SK-N-SH (cell line): ENCODE measurements around the gene ABCB6. TPM values are rescaled to one million over a fixed set of nuclear protein-coding genes. Genes with fewer than 3 reads are reported as not detected.

Experiments
- CTCF ChIA-PET: fragments of 300-600, 350-600 bp; formaldehyde crosslinking; extraction: SDS; loops from one replicate; lab custom pipeline; 2021; lab: Yijun Ruan, JAX
- POLR2A ChIA-PET: fragments of 350-600 bp; sonication (Branson Sonifier 250); formaldehyde crosslinking; extraction: SDS; loops from one replicate; lab custom pipeline; 2020; ENCODE audit warnings: antibody characterized with exemption, inconsistent platforms; lab: Yijun Ruan, JAX
- DNase-seq: peaks from one replicate; pipeline ENCODE4 v3.0.0; 2012
- H2AFZ ChIP-seq: fragments of 200-600 bp; sonication (generic); 2 replicates; pipeline ENCODE4 v1.8.1; 2016; ENCODE audit warnings: antibody characterized with exemption, mild to moderate bottlenecking, low read depth
- H3F3A ChIP-seq: fragments of 200-600 bp; sonication (generic); replicated peaks from 2 replicates; pipeline ENCODE3; 2016; ENCODE audit warnings: antibody characterized with exemption, mild to moderate bottlenecking; ENCODE audit not compliant: insufficient read depth
- H3K27ac ChIP-seq, 2 experiments: fragments of 200-500 bp in 1 of 2; fragments of 200-600 bp in 1 of 2; sonication (Bioruptor generic) in 1 of 2; sonication (generic), shearing (Covaris generic) in 1 of 2; 2 replicates each; pipeline versions ENCODE4 v1.5.1 to v1.6.1; 2014 to 2016; ENCODE audit warnings: low read depth in 2 of 2, inconsistent platforms in 1 of 2, low read length in 1 of 2, mild to moderate bottlenecking in 1 of 2, mixed read lengths in 1 of 2
- H3K27me3 ChIP-seq: fragments of 200-600 bp; sonication (generic), shearing (Covaris generic); 2 replicates; pipeline ENCODE4 v1.6.1; 2016; ENCODE audit warnings: mixed run types; ENCODE audit not compliant: insufficient read depth
- H3K36me3 ChIP-seq, 2 experiments: fragments of 200-500 bp in 1 of 2; fragments of 200-600 bp in 1 of 2; sonication (Bioruptor generic) in 1 of 2; sonication (generic) in 1 of 2; replicated peaks in 1 of 2; 2 replicates each; pipeline versions ENCODE3 to v1.5.1; 2014 to 2016; ENCODE audit warnings: low read length in 1 of 2, mild to moderate bottlenecking in 1 of 2; ENCODE audit not compliant: insufficient read depth in 2 of 2, control insufficient read depth in 1 of 2
- H3K4me1 ChIP-seq, 2 experiments: fragments of 200-500 bp in 1 of 2; fragments of 200-600 bp in 1 of 2; sonication (Bioruptor generic) in 1 of 2; sonication (generic), shearing (Covaris generic) in 1 of 2; 2 replicates each; pipeline versions ENCODE4 v1.5.1 to v1.6.1; 2014 to 2016; ENCODE audit warnings: low read depth in 1 of 2, low read length in 1 of 2, mixed run types in 1 of 2; ENCODE audit not compliant: insufficient read depth in 2 of 2, control insufficient read depth in 1 of 2
- H3K4me2 ChIP-seq: fragments of 200-600 bp; sonication (generic), shearing (Covaris generic); 2 replicates; pipeline ENCODE4 v1.6.1; 2017; ENCODE audit warnings: mixed run types
- H3K4me3 ChIP-seq, 2 experiments: fragments of 200-500 bp in 1 of 2; fragments of 200-600 bp in 1 of 2; sonication (Bioruptor generic) in 1 of 2; sonication (generic), shearing (Covaris generic) in 1 of 2; 2 replicates each; pipeline versions ENCODE4 v1.5.1 to v1.8.1; 2014 to 2016; ENCODE audit warnings: low read depth in 2 of 2, inconsistent platforms in 1 of 2, low read length in 1 of 2, mild to moderate bottlenecking in 1 of 2, mixed read lengths in 1 of 2, moderate library complexity in 1 of 2
- H3K79me2 ChIP-seq: fragments of 200-600 bp; sonication (generic); 2 replicates; pipeline ENCODE4 v1.8.1; 2017; ENCODE audit warnings: mild to moderate bottlenecking; ENCODE audit not compliant: insufficient read depth
- H3K9ac ChIP-seq: fragments of 200-600 bp; sonication (generic); 2 replicates; pipeline ENCODE4 v1.6.1; 2017; ENCODE audit warnings: mixed run types
- H3K9me2 ChIP-seq: fragments of 200-600 bp; sonication (generic); 2 replicates; pipeline ENCODE4 v1.6.1; 2017; ENCODE audit warnings: mixed run types
- H3K9me3 ChIP-seq: fragments of 200-600 bp; sonication (generic); 2 replicates; pipeline ENCODE4 v1.6.1; 2017; ENCODE audit warnings: mixed run types, mild to moderate bottlenecking, moderate library complexity
- H4K20me1 ChIP-seq: fragments of 200-600 bp; sonication (generic); 2 replicates; pipeline ENCODE4 v1.6.1; 2017; ENCODE audit warnings: mild to moderate bottlenecking, mixed run types; ENCODE audit not compliant: insufficient read depth
- CHD2 ChIP-seq: fragments of 150-350 bp; IDR thresholded peaks from 2 replicates; pipeline ENCODE4 v1.6.1; 2018; ENCODE audit warnings: low read length; ENCODE audit not compliant: partially characterized antibody
- EP300 ChIP-seq, 2 experiments: IDR thresholded peaks; 2 replicates each; pipeline versions ENCODE4 v1.4.0 to v1.6.1; 2012; ENCODE audit warnings: borderline replicate concordance in 1 of 2, low read depth in 1 of 2, low read length in 1 of 2
- FOSL2 ChIP-seq: IDR thresholded peaks from 2 replicates; pipeline ENCODE4 v1.4.0; 2012; ENCODE audit warnings: low read depth, mild to moderate bottlenecking, moderate library complexity, borderline replicate concordance
- FOXJ3 ChIP-seq: sonication (generic); formaldehyde crosslinking; IDR thresholded peaks from 2 replicates; pipeline ENCODE4 v1.5.1; 2020; ENCODE audit warnings: mild to moderate bottlenecking, missing genetic modification reagents
- FOXM1 ChIP-seq: IDR thresholded peaks from 2 replicates; pipeline ENCODE4 v1.4.0; 2012; ENCODE audit warnings: low read depth, mild to moderate bottlenecking
- GATA2 ChIP-seq: sonication (generic); formaldehyde crosslinking; IDR thresholded peaks from 2 replicates; pipeline ENCODE4 v1.5.0; 2020; ENCODE audit warnings: mild to moderate bottlenecking, missing genetic modification reagents
- JUND ChIP-seq: IDR thresholded peaks from 2 replicates; pipeline ENCODE4 v1.4.0; 2012
- MEF2A ChIP-seq: IDR thresholded peaks from 2 replicates; pipeline ENCODE4 v1.4.0; 2012; ENCODE audit warnings: low read depth, borderline replicate concordance
- MXI1 ChIP-seq: IDR thresholded peaks from 2 replicates; pipeline ENCODE4 v1.6.1; 2012; ENCODE audit warnings: mild to moderate bottlenecking, low read depth, low read length, improper control_type of control experiment
- NFIC ChIP-seq: IDR thresholded peaks from 2 replicates; pipeline ENCODE4 v1.4.0; 2012; ENCODE audit warnings: borderline replicate concordance
- NRF1 ChIP-seq: IDR thresholded peaks from 2 replicates; pipeline ENCODE4 v1.6.1; 2012; ENCODE audit warnings: low read depth, mild to moderate bottlenecking, low read length
- RCOR1 ChIP-seq: fragments of 150-350 bp; IDR thresholded peaks from 2 replicates; pipeline ENCODE4 v1.6.1; 2017; ENCODE audit warnings: antibody characterized with exemption, low read length
- RFX5 ChIP-seq: IDR thresholded peaks from 2 replicates; pipeline ENCODE4 v1.6.1; 2012; ENCODE audit warnings: mild to moderate bottlenecking, improper control_type of control experiment, low read length
- RXRA ChIP-seq: IDR thresholded peaks from 2 replicates; pipeline ENCODE4 v1.4.0; 2012; ENCODE audit warnings: low read depth, mild to moderate bottlenecking, borderline replicate concordance
- SIN3A ChIP-seq: IDR thresholded peaks from 2 replicates; pipeline ENCODE4 v1.6.1; 2012; ENCODE audit warnings: low read depth, mild to moderate bottlenecking, low read length, moderate library complexity, borderline replicate concordance
- SMC3 ChIP-seq: IDR thresholded peaks from 2 replicates; pipeline ENCODE4 v1.6.1; 2012; ENCODE audit warnings: low read depth, low read length, improper control_type of control experiment
- TAF1 ChIP-seq: IDR thresholded peaks from 2 replicates; pipeline ENCODE4 v1.6.1; 2012; ENCODE audit warnings: low read depth, mild to moderate bottlenecking, low read length, moderate library complexity, borderline replicate concordance
- YY1 ChIP-seq: IDR thresholded peaks from 2 replicates; pipeline ENCODE4 v1.4.0; 2012; ENCODE audit warnings: low read depth, mild to moderate bottlenecking
- WGBS: methylation state at CpG from one replicate; pipeline ENCODE4 v1.1.6; 2017; ENCODE audit warnings: low lambda C conversion rate; 5-methylcytosine and 5-hydroxymethylcytosine counted together
- polyA plus RNA-seq, 3 experiments: library from polyadenylated mRNA; depleted of rRNA; stranded (reverse); fragments of >200 nt; gene quantifications; 2 replicates each; pipeline ENCODE4 v1.2.3, GENCODE V29; 2012
- TF ChIP-seq, protein P1 (sequence below): IDR thresholded peaks from 2 replicates; pipeline ENCODE4 v1.6.1; 2012; ENCODE audit warnings: mild to moderate bottlenecking, low read depth, low read length, moderate library complexity
- TF ChIP-seq, protein P2 (sequence below): fragments of 200-600 bp; sonication (generic); IDR thresholded peaks from 2 replicates; pipeline ENCODE4 v1.6.1; 2017; ENCODE audit warnings: antibody characterized with exemption, mild to moderate bottlenecking, moderate library complexity
- TF ChIP-seq, protein P3 (sequence below): fragments of 150-350 bp; IDR thresholded peaks from 2 replicates; pipeline ENCODE4 v1.6.1; 2016; ENCODE audit warnings: mild to moderate bottlenecking, low read depth, low read length

ABCB6 gene
- polyA plus RNA-seq, 1 of the 3 experiments (the other 2 are of a cell fraction) = 27.4 TPM

DNA sequence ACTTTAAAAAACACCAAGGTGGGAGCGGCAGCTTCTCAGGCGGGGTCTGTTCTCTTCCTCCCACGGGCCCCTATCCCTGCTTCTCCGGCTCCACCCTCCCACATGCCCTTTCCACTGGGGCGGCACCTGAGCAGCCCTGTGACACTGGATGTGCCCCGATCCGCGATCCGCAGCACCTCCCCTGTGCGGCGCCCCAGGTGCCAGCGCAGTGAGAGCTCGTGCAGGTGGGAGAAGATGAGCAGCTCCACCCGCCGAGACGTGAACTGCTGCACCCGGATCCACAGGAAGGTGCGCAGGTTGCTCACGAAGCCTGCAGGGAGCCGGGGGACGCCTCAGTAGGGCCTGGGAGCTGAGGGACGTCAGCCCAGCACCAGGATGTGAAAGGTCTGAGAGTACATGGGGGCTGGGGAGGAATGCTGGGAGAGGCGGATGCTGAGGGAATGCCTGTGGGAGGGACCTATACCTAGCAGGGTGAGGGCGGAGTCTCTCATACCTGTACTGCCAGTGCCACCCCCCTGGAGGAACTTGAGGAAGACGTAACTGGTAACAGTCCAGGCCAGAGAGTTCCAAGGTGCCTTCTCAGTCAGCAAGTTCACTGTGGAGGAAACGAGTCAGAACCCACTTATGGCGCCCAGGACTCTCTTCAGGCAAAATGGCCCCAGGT lies 2.8 kb downstream of the ABCB6 start:
- Histone ChIP-seq H3K27me3 (no peaks in the 10 kb centered on the region), H3F3A (peaks cover 27% of the 10 kb centered on the region), H3K36me3 (peaks cover 13 to 46% of the 10 kb centered on the region in 2 experiments), H3K9ac (no peak overlapping the region), H3K9me3 (no peaks in the 10 kb centered on the region), H3K4me3 (no peak overlapping the region), H3K27ac (no peak overlapping the region; a peak in 1 of 4 replicates), H4K20me1 (no peaks in the 10 kb centered on the region), H3K9me2 (no peaks in the 10 kb centered on the region), H3K4me1 (peaks cover 5 to 30% of the 10 kb centered on the region in 2 experiments; a peak in 3 of 4 replicates), H3K79me2 (no peaks in the 10 kb centered on the region), H3K4me2 (no peak overlapping the region), H2AFZ (no peak overlapping the region)
- POLR2A ChIA-PET = interaction anchor here (0.5 to 4.0 kb wide), 3 partner anchors 9 to 29 kb away, joined by 3 to 52 read pairs (median 3); partner anchors contain the start of genes GLB1L, STK16 and ZFAND2B
- no peak for DNase-seq
- TF ChIP-seq MXI1 (no peak), RXRA (no peak), CHD2 (no peak), EP300 (IDR thresholded peaks at IDR 0.05; ENCODE audit: borderline replicate concordance in 1 of 2, low read depth in 1 of 2, low read length in 1 of 2) (no peak), SMC3 (no peak), YY1 (no peak), FOXJ3 (CRISPR knock-in tag) (no peak)
- TF ChIP-seq, protein P1, sequence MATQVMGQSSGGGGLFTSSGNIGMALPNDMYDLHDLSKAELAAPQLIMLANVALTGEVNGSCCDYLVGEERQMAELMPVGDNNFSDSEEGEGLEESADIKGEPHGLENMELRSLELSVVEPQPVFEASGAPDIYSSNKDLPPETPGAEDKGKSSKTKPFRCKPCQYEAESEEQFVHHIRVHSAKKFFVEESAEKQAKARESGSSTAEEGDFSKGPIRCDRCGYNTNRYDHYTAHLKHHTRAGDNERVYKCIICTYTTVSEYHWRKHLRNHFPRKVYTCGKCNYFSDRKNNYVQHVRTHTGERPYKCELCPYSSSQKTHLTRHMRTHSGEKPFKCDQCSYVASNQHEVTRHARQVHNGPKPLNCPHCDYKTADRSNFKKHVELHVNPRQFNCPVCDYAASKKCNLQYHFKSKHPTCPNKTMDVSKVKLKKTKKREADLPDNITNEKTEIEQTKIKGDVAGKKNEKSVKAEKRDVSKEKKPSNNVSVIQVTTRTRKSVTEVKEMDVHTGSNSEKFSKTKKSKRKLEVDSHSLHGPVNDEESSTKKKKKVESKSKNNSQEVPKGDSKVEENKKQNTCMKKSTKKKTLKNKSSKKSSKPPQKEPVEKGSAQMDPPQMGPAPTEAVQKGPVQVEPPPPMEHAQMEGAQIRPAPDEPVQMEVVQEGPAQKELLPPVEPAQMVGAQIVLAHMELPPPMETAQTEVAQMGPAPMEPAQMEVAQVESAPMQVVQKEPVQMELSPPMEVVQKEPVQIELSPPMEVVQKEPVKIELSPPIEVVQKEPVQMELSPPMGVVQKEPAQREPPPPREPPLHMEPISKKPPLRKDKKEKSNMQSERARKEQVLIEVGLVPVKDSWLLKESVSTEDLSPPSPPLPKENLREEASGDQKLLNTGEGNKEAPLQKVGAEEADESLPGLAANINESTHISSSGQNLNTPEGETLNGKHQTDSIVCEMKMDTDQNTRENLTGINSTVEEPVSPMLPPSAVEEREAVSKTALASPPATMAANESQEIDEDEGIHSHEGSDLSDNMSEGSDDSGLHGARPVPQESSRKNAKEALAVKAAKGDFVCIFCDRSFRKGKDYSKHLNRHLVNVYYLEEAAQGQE = no peak
- 92% methylated on average over 25 of the region's 27 CpGs for WGBS
- CTCF ChIA-PET = interaction anchor here (1.1 to 4.7 kb wide), 6 partner anchors 9 to 79 kb away, joined by 3 to 26 read pairs (median 6); partner anchors contain the start of genes NHEJ1 and ZFAND2B

DNA sequence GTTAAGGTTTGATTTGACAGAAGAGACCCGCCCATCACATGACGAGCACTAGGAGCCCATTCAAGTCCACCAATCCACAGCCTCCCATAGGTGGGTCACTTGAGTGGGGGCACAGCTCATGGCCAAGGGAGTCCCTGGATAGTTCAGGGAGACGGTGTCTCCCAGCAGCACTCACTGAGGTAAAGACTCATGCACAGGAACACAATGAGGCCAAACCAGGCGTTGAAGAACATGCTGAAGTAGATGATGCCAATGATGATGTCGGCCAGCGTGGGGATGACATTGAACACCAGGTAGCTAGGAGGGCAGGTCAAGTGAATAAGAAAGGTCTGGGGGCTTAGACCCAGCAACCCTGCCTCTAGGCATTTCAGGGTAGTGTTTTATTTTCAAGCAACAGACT lies 4.0 kb downstream of the ABCB6 start:
- Histone ChIP-seq H3K36me3 (peaks cover 13 to 48% of the 10 kb centered on the region in 2 experiments), H3K79me2 (no peaks in the 10 kb centered on the region), H3K27ac (no peak overlapping the region), H3K9me3 (no peaks in the 10 kb centered on the region), H3K4me1 (peaks cover 5 to 29% of the 10 kb centered on the region in 2 experiments; a peak in 3 of 4 replicates), H2AFZ (no peak overlapping the region), H3F3A (peaks cover 24% of the 10 kb centered on the region), H4K20me1 (no peaks in the 10 kb centered on the region), H3K9ac (no peak overlapping the region), H3K9me2 (no peaks in the 10 kb centered on the region), H3K4me3 (no peak overlapping the region), H3K27me3 (no peaks in the 10 kb centered on the region), H3K4me2 (no peak overlapping the region)
- no peak for DNase-seq
- 100% methylated on average over 6 of the region's 6 CpGs for WGBS
- ChIA-PET CTCF (interaction anchor here (1.0 to 3.1 kb wide), 3 partner anchors 55 to 85 kb away, joined by 3 to 16 read pairs (median 5); partner anchors contain the start of gene NHEJ1), POLR2A (no interaction called here)
- TF ChIP-seq, protein P2, sequence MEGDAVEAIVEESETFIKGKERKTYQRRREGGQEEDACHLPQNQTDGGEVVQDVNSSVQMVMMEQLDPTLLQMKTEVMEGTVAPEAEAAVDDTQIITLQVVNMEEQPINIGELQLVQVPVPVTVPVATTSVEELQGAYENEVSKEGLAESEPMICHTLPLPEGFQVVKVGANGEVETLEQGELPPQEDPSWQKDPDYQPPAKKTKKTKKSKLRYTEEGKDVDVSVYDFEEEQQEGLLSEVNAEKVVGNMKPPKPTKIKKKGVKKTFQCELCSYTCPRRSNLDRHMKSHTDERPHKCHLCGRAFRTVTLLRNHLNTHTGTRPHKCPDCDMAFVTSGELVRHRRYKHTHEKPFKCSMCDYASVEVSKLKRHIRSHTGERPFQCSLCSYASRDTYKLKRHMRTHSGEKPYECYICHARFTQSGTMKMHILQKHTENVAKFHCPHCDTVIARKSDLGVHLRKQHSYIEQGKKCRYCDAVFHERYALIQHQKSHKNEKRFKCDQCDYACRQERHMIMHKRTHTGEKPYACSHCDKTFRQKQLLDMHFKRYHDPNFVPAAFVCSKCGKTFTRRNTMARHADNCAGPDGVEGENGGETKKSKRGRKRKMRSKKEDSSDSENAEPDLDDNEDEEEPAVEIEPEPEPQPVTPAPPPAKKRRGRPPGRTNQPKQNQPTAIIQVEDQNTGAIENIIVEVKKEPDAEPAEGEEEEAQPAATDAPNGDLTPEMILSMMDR = no peak
- no peak for TF ChIP-seq RXRA
- no peak for TF ChIP-seq RCOR1
- TF ChIP-seq YY1 = no peak
- no peak for TF ChIP-seq RFX5
- TF ChIP-seq FOSL2 = no peak
- TF ChIP-seq GATA2 (CRISPR knock-in tag) = no peak
- TF ChIP-seq EP300 (IDR thresholded peaks at IDR 0.05; ENCODE audit: borderline replicate concordance in 1 of 2, low read depth in 1 of 2, low read length in 1 of 2) = no peak
- no peak for TF ChIP-seq MEF2A
- TF ChIP-seq NFIC = no peak
- TF ChIP-seq JUND = no peak
- TF ChIP-seq SIN3A = no peak
- no peak for TF ChIP-seq NRF1
- TF ChIP-seq, protein P3, sequence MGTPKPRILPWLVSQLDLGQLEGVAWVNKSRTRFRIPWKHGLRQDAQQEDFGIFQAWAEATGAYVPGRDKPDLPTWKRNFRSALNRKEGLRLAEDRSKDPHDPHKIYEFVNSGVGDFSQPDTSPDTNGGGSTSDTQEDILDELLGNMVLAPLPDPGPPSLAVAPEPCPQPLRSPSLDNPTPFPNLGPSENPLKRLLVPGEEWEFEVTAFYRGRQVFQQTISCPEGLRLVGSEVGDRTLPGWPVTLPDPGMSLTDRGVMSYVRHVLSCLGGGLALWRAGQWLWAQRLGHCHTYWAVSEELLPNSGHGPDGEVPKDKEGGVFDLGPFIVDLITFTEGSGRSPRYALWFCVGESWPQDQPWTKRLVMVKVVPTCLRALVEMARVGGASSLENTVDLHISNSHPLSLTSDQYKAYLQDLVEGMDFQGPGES = no peak
- no peak for TF ChIP-seq TAF1
- TF ChIP-seq FOXM1 = no peak
